Left renal pelvis (tissue), 4 donors: ENCODE results near the gene PLCB4. TPM values are rescaled to one million over a fixed set of nuclear protein-coding genes. Genes with fewer than 3 reads are reported as not detected.

ENCODE experiments used
- DNase-seq, 4 donors: peaks; one replicate each; pipeline ENCODE4 v3.0.0-alpha.2; 2013; ENCODE audit warnings: low read depth in 4 of 4, low spot score in 3 of 4
- polyA plus RNA-seq, 4 donors: library from polyadenylated mRNA; unstranded; fragments of 120-200 nt; gene quantifications; one replicate each; pipeline ENCODE4 v1.2.1, GENCODE V29; 2013; ENCODE audit not compliant: insufficient read length in 4 of 4

The PLCB4 gene
- polyA plus RNA-seq, 4 donors, result 8.5 to 16.1 (median 13.8) TPM

GRCh38 chr20:9211016-9211760, 142.3 kb downstream of the PLCB4 start:
- DNase-seq, result no peak

- DNase-seq, result no peak
Observed at GRCh38 chr20:9212735-9213134, 143.8 kb downstream of the PLCB4 start.

GRCh38 chr20:9214685-9215084, 145.8 kb downstream of the PLCB4 start:
- DNase-seq, result no peak

GRCh38 chr20:9215539-9215938, 146.7 kb downstream of the PLCB4 start:
- no peak for DNase-seq

GRCh38 chr20:9218531-9218961, 149.7 kb downstream of the PLCB4 start:
- no peak for DNase-seq

GRCh38 chr20:9220874-9221547, 152.1 kb downstream of the PLCB4 start:
- DNase-seq, result no peak

- DNase-seq, result no peak
Observed at GRCh38 chr20:9223296-9223695, 154.4 kb downstream of the PLCB4 start.

- DNase-seq, result no peak
Observed at GRCh38 chr20:9225879-9226278, 157.0 kb downstream of the PLCB4 start.

GRCh38 chr20:9227896-9228615, 159.2 kb downstream of the PLCB4 start:
- no peak for DNase-seq

- DNase-seq, result no peak
Observed at GRCh38 chr20:9228774-9229450, 160.0 kb downstream of the PLCB4 start.

GRCh38 chr20:9230406-9230805, 161.5 kb downstream of the PLCB4 start:
- no peak for DNase-seq

- DNase-seq, result no peak
Observed at GRCh38 chr20:9233804-9234203, 164.9 kb downstream of the PLCB4 start.

GRCh38 chr20:9235518-9235917, 166.6 kb downstream of the PLCB4 start:
- DNase-seq, result no peak

GRCh38 chr20:9236458-9236857, 167.6 kb downstream of the PLCB4 start:
- DNase-seq, result no peak

- DNase-seq, result no peak
Observed at GRCh38 chr20:9241232-9241692, 172.4 kb downstream of the PLCB4 start.

GRCh38 chr20:9241721-9242427, 173.0 kb downstream of the PLCB4 start:
- DNase-seq, result no peak

- no peak for DNase-seq
Observed at GRCh38 chr20:9243986-9244385, 175.1 kb downstream of the PLCB4 start.

GRCh38 chr20:9244811-9245210, 175.9 kb downstream of the PLCB4 start:
- DNase-seq, result no peak

GRCh38 chr20:9246731-9247130, 177.8 kb downstream of the PLCB4 start:
- no peak for DNase-seq

GRCh38 chr20:9250511-9250910, 181.6 kb downstream of the PLCB4 start:
- DNase-seq, result no peak
